ENCODE measurements around the gene STAP2.

Gene STAP2

DNA sequence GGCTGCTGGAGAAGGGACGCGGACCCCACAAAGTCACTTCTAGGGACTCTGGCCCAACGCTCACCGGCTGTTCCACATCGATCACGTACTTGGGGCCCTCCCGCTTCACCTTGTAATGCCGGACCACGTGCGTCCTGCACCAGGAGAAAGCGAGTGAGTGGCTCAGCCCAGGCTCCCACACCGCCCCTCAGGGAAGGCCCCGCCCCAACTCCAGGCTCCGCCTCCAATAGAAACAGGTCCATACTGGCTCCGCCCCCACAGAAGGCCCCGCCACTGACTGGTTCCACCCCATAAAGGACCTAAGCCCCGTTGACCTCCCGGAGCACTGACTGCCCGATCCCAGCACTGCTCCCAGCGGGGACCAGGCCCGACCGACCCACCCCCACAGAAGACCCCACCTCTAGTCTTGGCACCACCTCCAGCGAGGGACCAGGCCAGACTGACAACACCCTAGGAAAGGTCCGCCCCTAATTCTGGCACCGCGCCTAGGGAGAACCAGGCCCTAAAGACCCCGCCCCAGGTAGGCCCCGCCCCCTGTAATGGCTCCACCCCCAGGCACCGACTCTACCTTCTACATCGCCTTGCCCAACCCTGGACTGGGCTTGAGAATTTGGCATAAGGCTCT, 11.3 kb downstream of the STAP2 start:
- peak; percentile 28 to 87 (median 59) for DNase-seq (ENCODE audit: low read depth in 3 of 3)

DNA sequence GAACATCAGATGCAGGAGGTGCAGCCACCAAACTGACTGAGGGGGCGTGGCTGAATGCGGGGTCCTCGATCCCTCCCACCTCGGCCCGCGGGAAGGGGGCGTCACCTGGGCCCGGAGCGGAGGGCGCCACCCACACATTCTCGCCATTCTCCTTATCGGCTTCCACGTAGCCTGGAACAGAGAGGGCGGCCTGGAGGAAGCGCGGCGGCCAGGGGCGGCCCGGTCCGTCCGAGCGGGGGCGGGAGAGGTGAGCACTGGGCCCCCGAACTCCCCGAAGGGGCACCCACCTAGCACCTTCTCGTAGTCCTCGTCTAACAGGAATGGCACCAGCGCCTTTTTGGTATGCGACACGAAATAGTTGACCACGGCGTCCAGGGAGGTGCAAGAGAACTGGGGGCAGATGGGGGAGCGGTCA, 11.8 kb downstream of the STAP2 start:
- DNase-seq (ENCODE audit: low read depth in 3 of 3), result no peak

DNA sequence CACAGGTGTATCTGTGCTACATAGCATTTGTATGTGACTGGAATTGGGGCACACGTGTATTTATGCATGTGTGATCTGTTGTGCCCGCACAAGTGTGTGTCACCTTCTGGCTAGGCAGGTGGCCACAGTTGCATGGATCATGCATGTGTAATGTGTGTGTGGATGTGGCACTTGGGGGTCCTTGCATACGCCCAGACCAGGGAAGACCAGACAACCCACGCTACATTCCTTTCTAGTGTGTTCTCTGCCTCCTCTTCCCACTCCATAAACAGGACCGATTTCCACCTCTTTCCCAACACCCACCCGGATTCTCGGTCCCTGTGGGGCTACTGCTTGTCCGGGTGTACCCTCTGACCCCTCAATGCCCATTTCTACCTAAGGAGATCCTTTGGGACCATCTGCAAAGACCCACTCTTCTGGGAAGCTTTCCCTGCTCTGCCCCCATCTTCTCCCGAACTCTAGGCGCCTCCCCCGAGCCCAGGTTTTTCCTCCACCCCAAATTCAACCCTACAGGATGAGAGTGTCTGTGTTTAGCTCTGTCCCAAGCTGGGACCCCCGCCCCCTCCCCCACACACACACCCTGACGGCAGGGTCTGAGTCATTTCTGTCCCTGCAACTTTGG, 12.3 kb downstream of the STAP2 start:
- no peak for DNase-seq (ENCODE audit: low read depth in 3 of 3)

DNA sequence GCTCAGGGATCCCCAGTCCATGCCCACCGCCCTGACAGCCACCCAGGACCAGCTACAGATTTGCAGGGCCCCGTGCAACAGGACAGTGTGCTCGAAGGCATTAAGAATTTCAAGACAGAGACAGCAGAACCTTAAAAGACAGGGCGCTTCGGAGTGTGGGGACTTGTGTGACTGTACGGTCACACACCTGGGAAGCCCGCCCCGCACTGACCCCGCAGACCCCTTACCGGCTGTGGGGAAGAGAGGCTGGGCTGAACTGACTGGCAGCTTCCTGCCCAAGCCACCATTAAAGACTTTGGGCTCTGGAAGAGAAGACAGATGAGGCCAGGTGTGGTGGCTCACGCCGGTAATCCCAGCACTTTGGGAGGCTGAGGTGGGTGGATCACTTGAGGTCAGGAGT, 14.4 kb downstream of the STAP2 start:
- no peak for DNase-seq (ENCODE audit: low read depth in 3 of 3)

DNA sequence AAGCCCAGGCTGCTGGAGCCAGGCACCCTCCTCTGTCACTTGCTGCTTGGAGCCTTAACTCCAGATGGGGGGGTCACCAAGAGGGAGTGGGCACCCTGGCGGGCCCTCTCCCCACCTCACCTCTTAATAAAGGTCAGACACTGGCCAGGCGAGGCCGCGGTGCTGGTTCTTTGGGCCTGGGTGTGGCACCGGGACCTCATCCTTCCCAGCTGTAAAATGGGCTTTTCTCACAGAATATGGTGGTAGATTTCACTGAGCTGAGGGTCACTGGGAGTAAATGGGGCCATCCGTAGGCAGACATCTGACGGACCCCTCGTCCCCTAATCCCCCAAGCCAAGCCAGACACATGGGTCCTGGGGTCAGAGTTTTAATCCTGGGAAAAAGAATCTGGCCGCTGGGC, 14.9 kb downstream of the STAP2 start:
- DNase-seq (ENCODE audit: low read depth in 3 of 3), result no peak

GRCh38 chr19:4322942-4323665, 15.5 kb downstream of the STAP2 start:
- DNase-seq (ENCODE audit: low read depth in 3 of 3), result no peak

GRCh38 chr19:4320419-4320818, 18.2 kb downstream of the STAP2 start:
- no peak for DNase-seq (ENCODE audit: low read depth in 3 of 3)

GRCh38 chr19:4319067-4319718, 19.4 kb downstream of the STAP2 start:
- no peak for DNase-seq (ENCODE audit: low read depth in 3 of 3)

GRCh38 chr19:4318460-4318859, 20.2 kb downstream of the STAP2 start:
- no peak for DNase-seq (ENCODE audit: low read depth in 3 of 3)

GRCh38 chr19:4316956-4317355, 21.7 kb downstream of the STAP2 start:
- DNase-seq (ENCODE audit: low read depth in 3 of 3), result no peak

DNA sequence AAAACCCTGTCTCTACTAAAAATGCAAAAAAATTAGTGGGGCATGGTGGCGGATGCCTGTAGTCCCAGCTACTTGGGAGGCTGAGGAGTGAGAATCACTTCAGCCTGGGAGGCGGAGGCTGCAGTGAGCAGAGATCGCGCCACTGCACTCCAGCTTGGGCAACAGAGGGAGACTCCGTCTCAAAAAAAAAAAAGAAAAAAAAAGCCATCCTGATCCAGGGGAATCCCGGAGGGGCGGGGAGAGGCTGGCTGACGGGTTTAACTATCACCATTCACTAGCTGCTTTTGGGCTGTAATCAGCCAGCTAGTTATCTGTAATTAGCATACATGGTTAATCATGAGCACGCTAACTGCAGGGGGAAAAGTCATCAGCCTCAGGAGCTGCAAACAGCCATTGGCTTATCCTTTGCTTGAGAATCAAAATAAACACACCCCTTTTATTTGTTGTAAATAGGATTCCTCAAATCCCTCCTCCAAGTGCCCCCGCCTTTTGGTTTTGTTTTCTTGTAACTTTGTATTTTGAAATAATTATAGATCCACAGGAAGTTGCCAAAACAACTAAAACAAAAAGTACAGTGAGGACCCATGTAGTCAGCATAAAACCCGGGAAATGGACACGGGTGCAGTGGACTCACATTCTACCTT, 24.7 kb downstream of the STAP2 start:
- no peak for DNase-seq (ENCODE audit: low read depth in 3 of 3)

- peak in 1 of 3 experiments; percentile 22 for DNase-seq (ENCODE audit: low read depth in 3 of 3)
These were observed 28.1 kb downstream of the STAP2 start for GRCh38 chr19:4310247-4311121.

DNA sequence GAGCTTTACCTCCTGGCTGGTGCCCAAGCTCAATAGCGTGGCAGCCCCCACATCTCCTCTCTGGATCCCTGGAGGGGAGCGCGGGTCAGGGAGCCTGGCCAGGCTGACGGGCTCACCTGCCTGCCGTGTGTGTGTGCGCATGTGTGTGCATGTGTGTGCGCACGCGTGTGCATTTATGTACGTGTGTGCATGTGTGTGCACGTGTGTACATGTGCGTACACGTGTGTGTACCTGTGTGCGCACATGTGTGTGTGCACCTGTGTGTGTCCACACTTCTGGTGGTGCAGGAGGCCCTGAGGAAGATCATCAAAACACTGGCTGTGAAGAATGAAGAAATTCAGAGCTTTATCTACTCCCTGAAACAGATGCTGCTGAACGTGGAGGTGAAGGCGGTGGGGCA, 33.0 kb downstream of the STAP2 start:
- DNase-seq (ENCODE audit: low read depth in 3 of 3), result no peak

- no peak for DNase-seq (ENCODE audit: low read depth in 3 of 3)
These were observed 33.4 kb downstream of the STAP2 start for GRCh38 chr19:4305257-4305612.

GRCh38 chr19:4304538-4305256, 33.9 kb downstream of the STAP2 start, which contains the start of gene FSD1:
Gene FSD1, plus strand, starts transcription at chr19:4304598. Its CDS starts 149 bp downstream, at chr19:4304747.
- DNase-seq (ENCODE audit: low read depth in 3 of 3), result peak; percentile 41 to 79 (median 56)

DNA sequence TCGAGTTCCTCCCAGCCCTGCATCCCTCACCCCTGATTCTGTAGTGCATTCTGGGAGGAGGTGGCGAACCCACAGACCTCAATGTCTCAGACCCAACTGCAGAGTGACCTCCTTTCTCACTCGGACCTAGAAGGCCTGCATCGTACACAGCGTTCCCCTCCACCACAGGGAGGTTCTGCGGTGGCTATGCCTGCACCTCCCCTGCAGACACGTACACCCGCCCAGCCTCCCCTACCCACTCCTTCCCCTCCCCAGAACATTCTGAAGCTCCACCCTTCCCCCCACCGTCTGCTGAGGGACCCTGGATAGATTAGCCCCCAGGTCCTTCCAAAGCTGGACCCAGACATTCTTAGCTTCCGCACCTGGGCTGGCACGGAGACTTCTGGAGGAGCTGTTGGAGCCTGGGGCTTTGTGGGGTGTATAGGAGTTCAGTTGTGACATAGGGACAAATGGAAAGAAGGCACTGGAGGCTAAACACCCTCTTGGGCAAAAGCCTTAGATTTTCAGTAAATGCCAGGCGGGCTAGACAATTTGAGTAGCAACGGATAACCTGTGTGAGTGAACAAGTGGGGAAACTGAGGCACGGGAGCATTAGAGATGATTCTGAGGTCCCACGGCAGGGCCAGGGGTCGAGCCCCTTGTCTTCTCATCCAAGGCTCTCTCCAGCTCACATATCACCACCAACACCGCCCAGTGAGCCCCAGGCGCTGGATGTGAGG, 34.6 kb downstream of the STAP2 start:
- no peak for DNase-seq (ENCODE audit: low read depth in 3 of 3)

DNA sequence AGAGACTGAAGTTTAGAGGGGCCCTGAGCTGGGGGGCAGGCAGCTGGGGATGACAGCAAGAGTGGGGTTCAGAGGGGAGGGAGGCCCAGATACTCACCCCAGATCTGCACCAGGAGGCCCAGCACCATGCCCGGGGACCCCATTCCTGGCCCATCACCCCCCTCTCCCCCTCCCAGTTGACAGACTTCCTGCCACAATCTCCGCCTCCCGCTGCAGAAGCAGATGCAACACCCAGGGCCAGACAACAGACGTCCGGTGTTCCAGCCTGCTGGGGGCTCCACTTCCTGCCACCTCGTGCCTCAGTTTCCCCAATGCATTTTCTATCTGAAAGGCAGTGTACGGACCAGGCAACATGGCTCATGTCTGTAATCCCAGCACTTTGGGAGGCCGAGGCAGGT, 36.4 kb downstream of the STAP2 start, which contains the start of gene TMIGD2:
TMIGD2 (minus strand) TSS at position 147 of the 398 bp plus-strand sequence; CDS start at position 143, 4 bp downstream.
- DNase-seq (ENCODE audit: low read depth in 3 of 3), result no peak

DNA sequence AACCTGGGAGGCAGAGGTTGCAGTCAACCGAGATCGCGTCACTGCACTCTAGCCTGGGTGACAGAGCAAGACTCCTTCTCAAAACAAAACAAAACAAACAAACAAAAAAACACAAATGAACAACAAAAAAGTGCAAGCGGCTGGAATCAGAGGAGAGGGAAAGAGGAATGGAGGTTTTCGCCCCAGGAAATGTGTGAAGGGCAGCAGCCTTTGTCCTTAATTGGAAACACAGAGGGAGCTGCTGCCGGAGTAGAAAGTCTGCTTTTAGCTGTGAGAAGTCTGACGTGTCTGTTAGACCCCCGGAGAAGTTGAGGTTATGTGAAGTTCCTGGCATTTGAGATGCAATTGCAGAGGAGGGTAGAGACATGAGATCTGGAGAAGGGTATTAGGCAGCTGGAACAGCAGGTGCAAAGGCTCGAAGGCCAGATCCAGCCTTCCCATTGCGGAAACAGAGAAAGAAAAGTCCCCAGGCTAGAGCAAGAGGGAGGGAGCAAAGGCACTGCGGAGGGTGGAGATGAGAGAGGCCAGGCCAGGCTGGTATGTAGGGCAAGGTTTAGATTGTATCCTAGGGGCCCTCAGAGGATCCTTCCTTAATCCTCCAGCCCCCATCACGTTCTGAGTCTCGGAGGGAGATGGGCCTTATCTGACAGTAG, 36.9 kb downstream of the STAP2 start:
- no peak for DNase-seq (ENCODE audit: low read depth in 3 of 3)

GRCh38 chr19:4300589-4300988, 38.0 kb downstream of the STAP2 start:
- no peak for DNase-seq (ENCODE audit: low read depth in 3 of 3)
